HEK293 (cell line): ENCODE data around the gene SIRPA.

Experiments used
- CTCF ChIA-PET: fragments of 350-600 bp; formaldehyde crosslinking; extraction: SDS; loops from one replicate; lab custom pipeline; 2021; ENCODE audit warnings: antibody characterized with exemption; lab: Yijun Ruan, JAX
- POLR2A ChIA-PET: fragments of 300-600 bp; formaldehyde crosslinking; extraction: SDS; loops from one replicate; lab custom pipeline; 2020; ENCODE audit warnings: antibody characterized with exemption, inconsistent platforms; lab: Yijun Ruan, JAX
- H3K27ac ChIP-seq: fragments of 200-500 bp; sonication (Bioruptor generic); 2 replicates; pipeline ENCODE4 v1.5.1; 2014; ENCODE audit warnings: low read depth, low read length, control low read depth, inconsistent platforms; ENCODE audit errors: extremely low read depth
- H3K36me3 ChIP-seq, 2 experiments: fragments of 200-500 bp in 1 of 2; sonication (Bioruptor generic) in 1 of 2; 1 replicate in 1 of 2; 2 replicates in 1 of 2; pipeline ENCODE4 v1.5.1; 2014 to 2017; ENCODE audit warnings: inconsistent platforms in 2 of 2, low read length in 2 of 2; ENCODE audit not compliant: control insufficient read depth in 2 of 2, insufficient read depth in 1 of 2
- H3K4me1 ChIP-seq: fragments of 200-500 bp; sonication (Bioruptor generic); 2 replicates; pipeline ENCODE4 v1.5.1; 2014; ENCODE audit warnings: mild to moderate bottlenecking, low read length, inconsistent platforms; ENCODE audit not compliant: control insufficient read depth, insufficient read depth
- H3K4me3 ChIP-seq: 2 replicates; pipeline ENCODE4 v1.5.1; 2011; ENCODE audit warnings: low read depth, mild to moderate bottlenecking, control low read depth, low read length, moderate library complexity
- H3K9me3 ChIP-seq: fragments of 200-500 bp; sonication (Bioruptor generic); 2 replicates; pipeline ENCODE4 v1.5.1; 2014; ENCODE audit warnings: low read depth, low read length, inconsistent platforms; ENCODE audit not compliant: control insufficient read depth, insufficient read depth
- GLIS1 ChIP-seq: fragments of 450-650 bp; formaldehyde crosslinking; IDR thresholded peaks from 2 replicates; pipeline ENCODE4 v1.5.1; 2016; ENCODE audit warnings: missing biosample characterization, missing genetic modification characterization
- HOXC10 ChIP-seq: sonication (generic); formaldehyde crosslinking; IDR thresholded peaks from 2 replicates; pipeline ENCODE4 v1.8.1; 2023; ENCODE audit warnings: mild to moderate bottlenecking, missing genetic modification reagents
- PRDM1 ChIP-seq: fragments of 450-650 bp; formaldehyde crosslinking; IDR thresholded peaks from 2 replicates; pipeline ENCODE4; 2016; ENCODE audit warnings: missing biosample characterization, missing genetic modification characterization
- RBAK ChIP-seq: fragments of 450-650 bp; formaldehyde crosslinking; IDR thresholded peaks from 2 replicates; pipeline ENCODE4 v1.5.1; 2016; ENCODE audit warnings: missing biosample characterization, missing genetic modification characterization
- ZNF114 ChIP-seq: fragments of 450-650 bp; formaldehyde crosslinking; IDR thresholded peaks from 2 replicates; pipeline ENCODE4 v1.5.0; 2017; ENCODE audit warnings: missing biosample characterization, missing genetic modification characterization
- ZNF184 ChIP-seq: fragments of 450-650 bp; IDR thresholded peaks from 2 replicates; pipeline ENCODE4 v1.5.1; 2018; ENCODE audit warnings: missing biosample characterization, mild to moderate bottlenecking, missing genetic modification characterization
- ZNF311 ChIP-seq: fragments of 450-650 bp; formaldehyde crosslinking; IDR thresholded peaks from 2 replicates; pipeline ENCODE4 v1.5.1; 2017; ENCODE audit warnings: missing biosample characterization, missing genetic modification characterization, borderline replicate concordance
- ZNF341 ChIP-seq: fragments of 450-650 bp; formaldehyde crosslinking; IDR thresholded peaks from 2 replicates; pipeline ENCODE4; 2016; ENCODE audit warnings: low read depth, missing biosample characterization, missing genetic modification characterization
- ZNF350 ChIP-seq: fragments of 450-650 bp; formaldehyde crosslinking; IDR thresholded peaks from 2 replicates; pipeline ENCODE4 v1.5.0; 2017; ENCODE audit warnings: missing biosample characterization, mild to moderate bottlenecking, missing genetic modification characterization
- ZNF610 ChIP-seq: fragments of 450-650 bp; formaldehyde crosslinking; IDR thresholded peaks from 2 replicates; pipeline ENCODE4 v1.5.1; 2016; ENCODE audit warnings: missing biosample characterization, missing genetic modification characterization, borderline replicate concordance
- ZNF791 ChIP-seq: fragments of 450-650 bp; formaldehyde crosslinking; IDR thresholded peaks from 2 replicates; pipeline ENCODE4 v1.5.1; 2016; ENCODE audit warnings: missing biosample characterization, missing genetic modification characterization
- TF ChIP-seq, protein P1 (sequence below): fragments of 450-650 bp; formaldehyde crosslinking; IDR thresholded peaks from 2 replicates; pipeline ENCODE4 v1.5.1; 2016; ENCODE audit warnings: missing biosample characterization, missing genetic modification characterization
- TF ChIP-seq, protein P2 (sequence below): fragments of 450-650 bp; formaldehyde crosslinking; IDR thresholded peaks from 2 replicates; pipeline ENCODE4 v1.5.1; 2016; ENCODE audit warnings: missing biosample characterization, missing genetic modification characterization
- TF ChIP-seq, protein P3 (sequence below): fragments of 450-650 bp; formaldehyde crosslinking; IDR thresholded peaks from 2 replicates; pipeline ENCODE4 v1.5.1; 2016; ENCODE audit warnings: missing biosample characterization, missing genetic modification characterization
- TF ChIP-seq, protein P4 (sequence below): fragments of 450-650 bp; formaldehyde crosslinking; conservative IDR thresholded peaks from 2 replicates; pipeline ENCODE4 v1.5.1; 2016; ENCODE audit warnings: low read depth, missing biosample characterization, missing genetic modification characterization
- TF ChIP-seq, protein P5 (sequence below): fragments of 450-650 bp; formaldehyde crosslinking; IDR thresholded peaks from 2 replicates; pipeline ENCODE4 v1.5.1; 2016; ENCODE audit warnings: missing biosample characterization, missing genetic modification characterization, low read depth

SIRPA gene

DNA sequence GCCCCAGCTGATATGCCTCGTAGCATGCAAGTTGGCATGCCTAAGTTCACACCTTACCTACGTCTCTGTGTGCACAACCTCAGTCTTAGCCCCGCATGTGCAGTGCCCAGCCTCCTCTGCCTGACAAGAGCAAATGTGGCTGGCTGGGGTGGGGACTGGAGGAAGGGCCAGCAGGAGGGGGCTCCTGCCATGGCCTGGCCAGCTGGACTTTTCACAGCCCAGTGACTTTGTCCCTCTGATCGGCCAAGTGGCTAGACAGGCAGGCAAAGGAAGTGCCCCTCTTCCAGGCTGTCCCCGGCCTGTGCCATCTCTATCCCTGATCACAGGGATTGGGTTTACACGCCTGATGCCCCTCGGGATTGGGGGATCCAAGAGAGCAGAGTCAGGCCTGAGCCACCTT is 49.5 kb upstream of the SIRPA start:
- no peak overlapping the region for H3K27ac ChIP-seq
- ChIA-PET CTCF (no interaction called here), POLR2A (no interaction called here)
- no peaks in the 10 kb centered on the region for H3K36me3 ChIP-seq
- no peaks in the 10 kb centered on the region for H3K4me1 ChIP-seq
- no peaks in the 10 kb centered on the region for H3K9me3 ChIP-seq
- H3K4me3 ChIP-seq, result no peak overlapping the region
- no peak for TF ChIP-seq ZNF184 (tag by site-specific recombination)
- TF ChIP-seq ZNF610 (tag by site-specific recombination), result no peak
- TF ChIP-seq, protein P1, sequence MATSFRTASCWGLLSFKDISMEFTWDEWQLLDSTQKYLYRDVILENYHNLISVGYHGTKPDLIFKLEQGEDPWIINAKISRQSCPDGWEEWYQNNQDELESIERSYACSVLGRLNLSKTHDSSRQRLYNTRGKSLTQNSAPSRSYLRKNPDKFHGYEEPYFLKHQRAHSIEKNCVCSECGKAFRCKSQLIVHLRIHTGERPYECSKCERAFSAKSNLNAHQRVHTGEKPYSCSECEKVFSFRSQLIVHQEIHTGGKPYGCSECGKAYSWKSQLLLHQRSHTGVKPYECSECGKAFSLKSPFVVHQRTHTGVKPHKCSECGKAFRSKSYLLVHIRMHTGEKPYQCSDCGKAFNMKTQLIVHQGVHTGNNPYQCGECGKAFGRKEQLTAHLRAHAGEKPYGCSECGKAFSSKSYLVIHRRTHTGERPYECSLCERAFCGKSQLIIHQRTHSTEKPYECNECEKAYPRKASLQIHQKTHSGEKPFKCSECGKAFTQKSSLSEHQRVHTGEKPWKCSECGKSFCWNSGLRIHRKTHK (tag by site-specific recombination), result no peak
- TF ChIP-seq HOXC10 (CRISPR knock-in tag), result no peak
- TF ChIP-seq, protein P2, sequence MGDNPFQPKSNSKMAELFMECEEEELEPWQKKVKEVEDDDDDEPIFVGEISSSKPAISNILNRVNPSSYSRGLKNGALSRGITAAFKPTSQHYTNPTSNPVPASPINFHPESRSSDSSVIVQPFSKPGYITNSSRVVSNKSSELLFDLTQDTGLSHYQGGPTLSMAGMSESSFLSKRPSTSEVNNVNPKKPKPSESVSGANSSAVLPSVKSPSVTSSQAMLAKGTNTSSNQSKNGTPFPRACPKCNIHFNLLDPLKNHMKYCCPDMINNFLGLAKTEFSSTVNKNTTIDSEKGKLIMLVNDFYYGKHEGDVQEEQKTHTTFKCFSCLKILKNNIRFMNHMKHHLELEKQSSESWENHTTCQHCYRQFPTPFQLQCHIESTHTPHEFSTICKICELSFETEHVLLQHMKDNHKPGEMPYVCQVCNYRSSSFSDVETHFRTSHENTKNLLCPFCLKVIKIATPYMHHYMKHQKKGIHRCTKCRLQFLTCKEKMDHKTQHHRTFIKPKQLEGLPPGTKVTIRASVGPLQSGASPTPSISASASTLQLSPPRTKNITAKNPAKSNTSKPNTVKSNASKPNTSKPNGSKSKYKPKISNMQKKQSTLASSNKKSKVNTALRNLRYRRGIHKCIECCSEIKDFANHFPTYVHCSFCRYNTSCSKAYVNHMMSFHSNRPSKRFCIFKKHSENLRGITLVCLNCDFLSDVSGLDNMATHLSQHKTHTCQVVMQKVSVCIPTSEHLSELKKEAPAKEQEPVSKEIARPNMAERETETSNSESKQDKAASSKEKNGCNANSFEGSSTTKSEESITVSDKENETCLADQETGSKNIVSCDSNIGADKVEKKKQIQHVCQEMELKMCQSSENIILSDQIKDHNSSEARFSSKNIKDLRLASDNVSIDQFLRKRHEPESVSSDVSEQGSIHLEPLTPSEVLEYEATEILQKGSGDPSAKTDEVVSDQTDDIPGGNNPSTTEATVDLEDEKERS (tag by site-specific recombination), result no peak
- no peak for TF ChIP-seq RBAK (tag by site-specific recombination)
- no peak for TF ChIP-seq ZNF350 (tag by site-specific recombination)
- TF ChIP-seq, protein P3, sequence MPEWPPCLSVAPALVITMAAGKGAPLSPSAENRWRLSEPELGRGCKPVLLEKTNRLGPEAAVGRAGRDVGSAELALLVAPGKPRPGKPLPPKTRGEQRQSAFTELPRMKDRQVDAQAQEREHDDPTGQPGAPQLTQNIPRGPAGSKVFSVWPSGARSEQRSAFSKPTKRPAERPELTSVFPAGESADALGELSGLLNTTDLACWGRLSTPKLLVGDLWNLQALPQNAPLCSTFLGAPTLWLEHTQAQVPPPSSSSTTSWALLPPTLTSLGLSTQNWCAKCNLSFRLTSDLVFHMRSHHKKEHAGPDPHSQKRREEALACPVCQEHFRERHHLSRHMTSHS (tag by site-specific recombination), result no peak
- no peak for TF ChIP-seq ZNF791
- TF ChIP-seq ZNF341 (tag by site-specific recombination), result no peak

DNA sequence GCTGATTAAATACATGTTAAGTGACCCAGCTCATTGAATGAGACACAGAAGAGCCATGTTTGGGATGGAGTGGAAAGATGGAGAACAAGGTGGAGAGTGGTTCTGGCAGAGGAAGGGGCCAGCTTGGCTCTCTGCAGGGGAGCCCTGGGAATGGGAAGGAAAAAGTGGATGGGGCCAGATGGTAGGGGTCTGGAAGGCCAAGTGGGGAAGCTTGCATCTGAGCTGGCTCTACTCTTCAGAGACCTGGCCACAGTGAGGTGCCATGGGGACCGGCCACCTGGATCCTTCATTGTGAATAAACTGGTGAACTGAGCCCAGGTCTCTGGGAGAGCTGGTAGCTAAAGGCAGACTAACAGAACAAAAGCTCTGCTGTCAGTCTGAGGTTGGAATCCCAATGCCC is 48.9 kb upstream of the SIRPA start:
- H3K9me3 ChIP-seq, result no peaks in the 10 kb centered on the region
- POLR2A ChIA-PET, result no interaction called here
- no peaks in the 10 kb centered on the region for H3K4me1 ChIP-seq
- CTCF ChIA-PET, result no interaction called here
- no peak overlapping the region for H3K4me3 ChIP-seq
- no peaks in the 10 kb centered on the region for H3K36me3 ChIP-seq
- H3K27ac ChIP-seq, result no peak overlapping the region
- TF ChIP-seq, protein P4, sequence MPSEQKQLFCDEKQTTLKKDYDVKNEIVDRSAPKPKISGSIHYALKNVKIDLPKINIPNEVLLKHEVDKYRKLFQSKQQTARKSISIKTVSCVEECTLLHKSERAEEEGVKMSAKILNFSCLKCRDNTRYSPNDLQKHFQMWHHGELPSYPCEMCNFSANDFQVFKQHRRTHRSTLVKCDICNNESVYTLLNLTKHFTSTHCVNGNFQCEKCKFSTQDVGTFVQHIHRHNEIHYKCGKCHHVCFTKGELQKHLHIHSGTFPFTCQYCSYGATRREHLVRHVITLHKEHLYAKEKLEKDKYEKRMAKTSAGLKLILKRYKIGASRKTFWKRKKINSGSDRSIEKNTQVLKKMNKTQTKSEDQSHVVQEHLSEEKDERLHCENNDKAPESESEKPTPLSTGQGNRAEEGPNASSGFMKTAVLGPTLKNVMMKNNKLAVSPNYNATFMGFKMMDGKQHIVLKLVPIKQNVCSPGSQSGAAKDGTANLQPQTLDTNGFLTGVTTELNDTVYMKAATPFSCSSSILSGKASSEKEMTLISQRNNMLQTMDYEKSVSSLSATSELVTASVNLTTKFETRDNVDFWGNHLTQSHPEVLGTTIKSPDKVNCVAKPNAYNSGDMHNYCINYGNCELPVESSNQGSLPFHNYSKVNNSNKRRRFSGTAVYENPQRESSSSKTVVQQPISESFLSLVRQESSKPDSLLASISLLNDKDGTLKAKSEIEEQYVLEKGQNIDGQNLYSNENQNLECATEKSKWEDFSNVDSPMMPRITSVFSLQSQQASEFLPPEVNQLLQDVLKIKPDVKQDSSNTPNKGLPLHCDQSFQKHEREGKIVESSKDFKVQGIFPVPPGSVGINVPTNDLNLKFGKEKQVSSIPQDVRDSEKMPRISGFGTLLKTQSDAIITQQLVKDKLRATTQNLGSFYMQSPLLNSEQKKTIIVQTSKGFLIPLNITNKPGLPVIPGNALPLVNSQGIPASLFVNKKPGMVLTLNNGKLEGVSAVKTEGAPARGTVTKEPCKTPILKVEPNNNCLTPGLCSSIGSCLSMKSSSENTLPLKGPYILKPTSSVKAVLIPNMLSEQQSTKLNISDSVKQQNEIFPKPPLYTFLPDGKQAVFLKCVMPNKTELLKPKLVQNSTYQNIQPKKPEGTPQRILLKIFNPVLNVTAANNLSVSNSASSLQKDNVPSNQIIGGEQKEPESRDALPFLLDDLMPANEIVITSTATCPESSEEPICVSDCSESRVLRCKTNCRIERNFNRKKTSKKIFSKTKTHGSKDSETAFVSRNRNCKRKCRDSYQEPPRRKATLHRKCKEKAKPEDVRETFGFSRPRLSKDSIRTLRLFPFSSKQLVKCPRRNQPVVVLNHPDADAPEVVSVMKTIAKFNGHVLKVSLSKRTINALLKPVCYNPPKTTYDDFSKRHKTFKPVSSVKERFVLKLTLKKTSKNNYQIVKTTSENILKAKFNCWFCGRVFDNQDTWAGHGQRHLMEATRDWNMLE (tag by site-specific recombination), result no peak
- no peak for TF ChIP-seq ZNF350 (tag by site-specific recombination)
- TF ChIP-seq GLIS1 (tag by site-specific recombination), result no peak
- TF ChIP-seq, protein P5, sequence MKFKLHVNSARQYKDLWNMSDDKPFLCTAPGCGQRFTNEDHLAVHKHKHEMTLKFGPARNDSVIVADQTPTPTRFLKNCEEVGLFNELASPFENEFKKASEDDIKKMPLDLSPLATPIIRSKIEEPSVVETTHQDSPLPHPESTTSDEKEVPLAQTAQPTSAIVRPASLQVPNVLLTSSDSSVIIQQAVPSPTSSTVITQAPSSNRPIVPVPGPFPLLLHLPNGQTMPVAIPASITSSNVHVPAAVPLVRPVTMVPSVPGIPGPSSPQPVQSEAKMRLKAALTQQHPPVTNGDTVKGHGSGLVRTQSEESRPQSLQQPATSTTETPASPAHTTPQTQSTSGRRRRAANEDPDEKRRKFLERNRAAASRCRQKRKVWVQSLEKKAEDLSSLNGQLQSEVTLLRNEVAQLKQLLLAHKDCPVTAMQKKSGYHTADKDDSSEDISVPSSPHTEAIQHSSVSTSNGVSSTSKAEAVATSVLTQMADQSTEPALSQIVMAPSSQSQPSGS, result no peak
- TF ChIP-seq ZNF341 (tag by site-specific recombination), result no peak
- no peak for TF ChIP-seq ZNF311 (tag by site-specific recombination)
- TF ChIP-seq PRDM1 (tag by site-specific recombination), result no peak
- no peak for TF ChIP-seq ZNF114 (tag by site-specific recombination)
